Dendritic cell treated with granulocyte-macrophage colony-stimulating factor and Interleukin-4, amounts not matched to agents 40 ng/mL and 50 ng/mL, for 4 days (primary cell): ENCODE data around the gene EFS.

ENCODE experiments used
- H3K27ac Mint-ChIP-seq: one replicate; pipeline ENCODE4 v1.8.0; 2022; ENCODE audit warnings: mild to moderate bottlenecking, mixed read lengths
- H3K27me3 Mint-ChIP-seq: one replicate; pipeline ENCODE4 v1.8.0; 2022; ENCODE audit warnings: mild to moderate bottlenecking, mixed read lengths
- H3K36me3 Mint-ChIP-seq: one replicate; pipeline ENCODE4 v1.8.0; 2022; ENCODE audit warnings: low read depth, mixed read lengths
- H3K4me1 Mint-ChIP-seq: one replicate; pipeline ENCODE4 v1.8.0; 2022; ENCODE audit warnings: low read depth, mixed read lengths
- H3K4me3 Mint-ChIP-seq: one replicate; pipeline ENCODE4 v1.8.0; 2022; ENCODE audit warnings: mild to moderate bottlenecking, moderate library complexity, mixed read lengths
- H3K9me3 Mint-ChIP-seq: one replicate; pipeline ENCODE4 v1.8.0; 2022; ENCODE audit warnings: mixed read lengths
- intact Hi-C: fragments of 100-400 bp; cut with micrococcal nuclease; formaldehyde crosslinking; loops from one replicate; pipeline ENCODE4 v1.15.0; 2022

The EFS gene

GRCh38 chr14:23352506-23353432 lies 12.2 kb downstream of the EFS start, which contains the start of gene SLC22A17:
Gene SLC22A17 (minus strand): TSS chr14:23352887.
- Mint-ChIP-seq H3K36me3 (no peaks in the 10 kb centered on the region), H3K9me3 (no peaks in the 10 kb centered on the region), H3K4me3 (peak within 1 kb of the TSS; percentile 21), H3K27me3 (peaks cover 58% of the 10 kb centered on the region), H3K27ac (no peak within 1 kb of the TSS), H3K4me1 (no peaks in the 10 kb centered on the region)
- intact Hi-C loops, result no loop called here

DNA sequence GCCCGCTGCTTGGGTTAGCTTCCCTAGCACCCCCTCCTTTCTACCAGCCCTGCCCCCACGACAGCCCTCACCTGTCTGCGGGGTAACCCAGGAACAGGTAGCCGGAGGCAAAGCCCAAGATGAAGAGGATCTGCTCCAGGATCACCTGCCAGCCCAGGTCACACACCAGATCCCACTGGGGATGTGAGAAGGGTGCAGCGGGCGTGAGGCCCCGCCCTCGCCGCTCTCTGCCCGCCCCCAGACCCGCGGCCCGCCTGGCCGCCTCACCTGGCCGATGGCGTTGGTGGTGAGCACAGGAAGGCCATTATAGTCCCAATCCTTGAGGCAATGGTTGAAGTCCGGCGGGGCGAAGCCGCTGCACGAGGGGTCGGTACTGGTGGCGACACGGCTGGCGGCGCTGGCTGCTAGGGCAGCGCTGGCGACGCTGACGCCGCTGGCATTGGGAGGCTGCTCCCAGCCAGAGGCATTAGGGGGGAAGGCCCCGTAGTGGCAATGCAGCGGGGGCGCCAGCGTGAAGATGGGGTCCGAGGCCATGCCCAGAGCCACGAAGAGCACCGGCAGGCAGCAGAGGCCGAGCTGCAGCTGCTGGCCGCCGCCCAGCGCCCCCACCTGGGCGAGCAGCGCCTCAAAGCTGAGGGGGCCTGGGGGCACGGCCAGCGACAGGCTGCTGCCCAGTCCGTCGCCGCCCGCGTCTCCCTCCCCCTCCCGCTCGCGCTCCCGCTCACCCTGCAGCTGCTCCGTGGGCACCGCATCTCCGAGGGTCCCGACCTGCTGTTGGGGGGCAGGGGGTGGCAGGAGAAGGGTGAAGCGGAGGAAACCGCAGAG lies 13.1 kb downstream of the EFS start:
- peak overlapping the region; percentile 21 for H3K4me3 Mint-ChIP-seq
- peaks cover 58% of the 10 kb centered on the region for H3K27me3 Mint-ChIP-seq
- H3K36me3 Mint-ChIP-seq, result no peaks in the 10 kb centered on the region
- H3K9me3 Mint-ChIP-seq, result no peaks in the 10 kb centered on the region
- H3K4me1 Mint-ChIP-seq, result no peaks in the 10 kb centered on the region
- intact Hi-C loops, result no loop called here
- no peak overlapping the region for H3K27ac Mint-ChIP-seq

- intact Hi-C loops, result no loop called here
- Mint-ChIP-seq H3K9me3 (no peaks in the 10 kb centered on the region), H3K27ac (no peak overlapping the region), H3K4me1 (no peaks in the 10 kb centered on the region), H3K4me3 (no peak overlapping the region), H3K27me3 (peaks cover 46% of the 10 kb centered on the region), H3K36me3 (no peaks in the 10 kb centered on the region)
Observed at GRCh38 chr14:23349156-23349845, 15.7 kb downstream of the EFS start.

- Mint-ChIP-seq H3K27me3 (peaks cover 35% of the 10 kb centered on the region), H3K36me3 (no peaks in the 10 kb centered on the region), H3K9me3 (no peaks in the 10 kb centered on the region), H3K4me1 (no peaks in the 10 kb centered on the region), H3K4me3 (no peak overlapping the region), H3K27ac (no peak overlapping the region)
- intact Hi-C loops, result no loop called here
Observed at GRCh38 chr14:23348297-23348655, 16.7 kb downstream of the EFS start.

DNA sequence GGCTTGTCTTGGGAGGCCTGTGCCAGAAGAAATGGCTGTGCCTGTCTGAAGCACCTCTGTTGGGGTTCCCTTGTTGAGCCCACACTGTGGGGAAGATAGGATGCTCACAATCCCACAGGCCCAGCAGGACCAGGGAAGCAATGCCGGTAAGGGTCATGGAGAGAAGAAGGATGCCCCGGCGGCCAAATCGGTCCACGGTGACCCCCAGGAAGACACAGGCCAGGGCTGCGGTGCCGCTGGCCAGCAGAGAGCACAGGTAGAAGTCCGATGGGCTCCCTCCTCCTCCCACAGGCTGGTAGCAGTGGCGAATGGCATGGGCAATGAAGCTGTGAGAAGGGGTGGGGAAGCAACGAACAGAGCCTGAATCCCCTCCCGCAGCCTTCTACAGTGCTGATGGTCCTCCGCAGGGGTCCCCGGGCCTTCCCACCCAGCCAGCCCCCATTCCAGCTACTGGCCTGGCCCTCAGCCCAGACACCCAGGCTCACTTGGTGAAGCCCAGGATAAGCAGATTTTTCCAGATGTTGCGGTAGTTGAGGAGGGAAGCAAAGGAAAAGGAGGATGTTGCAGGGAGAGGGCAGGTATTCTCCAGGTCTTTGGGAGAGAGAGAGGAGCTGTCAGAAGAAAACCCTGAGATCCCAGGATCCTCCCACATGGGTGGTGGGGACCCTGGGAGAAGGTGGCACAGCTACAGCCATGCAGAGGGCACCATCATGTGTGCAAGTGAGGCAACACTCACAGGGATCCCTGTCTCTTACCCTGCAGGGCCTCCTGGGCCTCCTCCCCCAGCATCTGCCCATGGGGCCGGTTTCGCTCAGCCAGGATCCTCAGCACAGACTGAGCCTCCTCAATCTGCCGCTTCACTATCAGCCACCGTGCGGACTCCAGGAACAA lies 17.3 kb downstream of the EFS start:
- H3K4me1 Mint-ChIP-seq, result no peaks in the 10 kb centered on the region
- no peaks in the 10 kb centered on the region for H3K36me3 Mint-ChIP-seq
- intact Hi-C loops, result no loop called here
- H3K27ac Mint-ChIP-seq, result no peak overlapping the region
- no peak overlapping the region for H3K4me3 Mint-ChIP-seq
- H3K9me3 Mint-ChIP-seq, result no peaks in the 10 kb centered on the region
- peaks cover 29% of the 10 kb centered on the region for H3K27me3 Mint-ChIP-seq

GRCh38 chr14:23346693-23347405 lies 18.1 kb downstream of the EFS start:
- Mint-ChIP-seq H3K27me3 (peaks cover 28% of the 10 kb centered on the region), H3K27ac (no peak overlapping the region), H3K4me1 (no peaks in the 10 kb centered on the region), H3K9me3 (no peaks in the 10 kb centered on the region), H3K36me3 (no peaks in the 10 kb centered on the region), H3K4me3 (no peak overlapping the region)
- intact Hi-C loops, result no loop called here

DNA sequence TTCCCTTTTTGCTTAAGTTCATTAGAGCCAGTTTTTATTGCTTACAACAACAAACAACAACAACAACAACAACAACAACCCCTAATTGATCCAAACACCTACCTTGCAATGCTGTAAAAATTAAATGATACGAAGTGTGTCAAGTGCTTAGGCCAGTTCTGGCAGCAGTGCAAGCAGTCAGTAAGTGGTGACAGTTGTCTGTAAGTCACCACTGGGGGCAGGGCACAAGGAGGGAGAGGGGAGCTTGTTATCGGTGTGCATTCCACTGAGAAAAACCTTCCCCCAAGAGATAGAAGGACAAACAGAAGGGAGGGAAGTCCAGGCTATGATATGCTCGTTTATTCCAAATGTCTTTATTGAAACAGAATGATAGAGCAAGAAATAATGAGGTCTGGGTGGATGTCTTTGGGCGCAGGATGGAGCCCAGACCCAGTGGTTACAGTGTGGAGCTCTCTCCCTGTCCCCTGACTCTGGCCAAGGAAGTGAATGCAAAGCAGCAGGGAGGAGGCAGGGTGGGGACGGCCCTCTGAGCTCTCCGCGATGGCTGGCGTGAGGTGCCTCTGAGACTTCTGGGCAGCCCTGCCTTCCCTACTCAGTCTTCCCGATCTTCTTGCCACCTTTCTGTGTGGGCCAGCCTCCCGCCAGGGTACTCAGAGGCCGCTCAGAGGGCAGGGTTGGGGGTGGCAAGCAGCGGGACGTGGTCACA lies 18.8 kb downstream of the EFS start:
- intact Hi-C loops, result no loop called here
- no peak overlapping the region for H3K4me3 Mint-ChIP-seq
- H3K4me1 Mint-ChIP-seq, result no peaks in the 10 kb centered on the region
- peaks cover 23% of the 10 kb centered on the region for H3K27me3 Mint-ChIP-seq
- no peak overlapping the region for H3K27ac Mint-ChIP-seq
- no peaks in the 10 kb centered on the region for H3K36me3 Mint-ChIP-seq
- H3K9me3 Mint-ChIP-seq, result no peaks in the 10 kb centered on the region

GRCh38 chr14:23344481-23344880 lies 20.5 kb downstream of the EFS start:
- Mint-ChIP-seq H3K4me3 (no peak overlapping the region), H3K27ac (no peak overlapping the region), H3K27me3 (peaks cover 10% of the 10 kb centered on the region), H3K36me3 (no peaks in the 10 kb centered on the region), H3K9me3 (no peaks in the 10 kb centered on the region), H3K4me1 (no peaks in the 10 kb centered on the region)
- intact Hi-C loops, result no loop called here

DNA sequence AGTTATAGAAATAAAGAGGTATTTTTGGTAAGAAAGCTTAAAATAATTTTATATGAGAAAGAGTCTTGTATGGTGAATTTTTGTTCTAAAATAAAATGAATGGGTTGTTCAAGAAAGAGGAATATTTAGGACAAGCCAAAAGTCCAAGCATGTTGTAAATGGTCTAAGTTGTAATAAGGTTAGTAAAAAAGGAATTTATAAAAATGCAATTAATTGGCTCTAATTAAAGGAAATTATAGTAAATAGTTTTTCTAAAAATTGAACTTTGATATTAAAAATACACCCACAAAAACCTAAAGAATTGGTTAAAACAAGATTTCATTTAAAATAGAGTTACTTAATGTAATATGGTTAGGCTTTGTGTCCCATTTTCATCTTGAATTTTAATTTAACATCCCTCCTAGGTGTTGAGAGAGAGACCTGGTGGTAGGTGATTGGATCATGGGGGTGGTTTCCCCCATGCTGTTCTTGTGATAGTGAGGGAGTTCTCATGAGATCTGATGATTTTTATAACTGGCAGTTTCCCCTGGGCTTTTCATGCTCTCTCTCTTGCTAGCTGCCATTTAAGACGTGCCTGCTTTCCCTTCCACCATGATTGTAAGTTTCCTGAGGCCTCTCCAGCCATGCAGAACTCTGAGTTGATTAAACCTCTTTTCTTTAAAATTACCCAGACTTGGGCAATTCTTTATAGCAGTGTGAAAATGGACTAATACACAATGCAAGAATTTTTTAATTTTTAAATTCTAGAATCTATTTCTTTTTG lies 25.3 kb downstream of the EFS start:
- Mint-ChIP-seq H3K27me3 (peaks cover 13% of the 10 kb centered on the region), H3K4me3 (no peak overlapping the region), H3K36me3 (no peaks in the 10 kb centered on the region), H3K4me1 (no peaks in the 10 kb centered on the region), H3K27ac (no peak overlapping the region), H3K9me3 (no peaks in the 10 kb centered on the region)
- intact Hi-C loops, result no loop called here

DNA sequence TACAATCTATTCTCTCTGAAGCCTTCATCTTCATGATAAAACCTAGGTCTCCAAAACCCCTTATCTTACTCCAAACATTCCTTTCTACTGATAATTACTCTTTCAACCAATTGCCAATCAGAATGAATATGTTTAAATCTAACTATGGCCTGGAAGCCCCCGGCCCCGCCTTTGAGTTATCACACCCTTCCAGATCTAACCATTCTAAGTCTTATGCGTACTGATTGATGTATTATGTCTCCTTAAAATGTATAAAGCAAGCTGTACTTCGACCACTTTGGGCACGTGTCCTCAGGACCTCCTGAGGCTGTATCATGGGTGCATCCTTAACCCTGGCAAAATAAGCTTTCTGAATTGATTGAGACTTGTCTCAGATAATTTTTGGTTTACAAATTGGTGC lies 29.3 kb downstream of the EFS start:
- Mint-ChIP-seq H3K27ac (no peak overlapping the region), H3K27me3 (peaks cover 10% of the 10 kb centered on the region), H3K4me3 (no peak overlapping the region), H3K9me3 (no peaks in the 10 kb centered on the region), H3K4me1 (no peaks in the 10 kb centered on the region), H3K36me3 (no peaks in the 10 kb centered on the region)
- intact Hi-C loops, result no loop called here

- no peak overlapping the region for H3K4me3 Mint-ChIP-seq
- H3K27me3 Mint-ChIP-seq, result peaks cover 3% of the 10 kb centered on the region
- peaks cover 20% of the 10 kb centered on the region for H3K4me1 Mint-ChIP-seq
- no peaks in the 10 kb centered on the region for H3K9me3 Mint-ChIP-seq
- H3K27ac Mint-ChIP-seq, result no peak overlapping the region
- intact Hi-C loops, result loop anchor here (2.0 to 10.0 kb wide), 2 partner anchors 53 to 63 kb away; no protein-coding TSS in a partner anchor
- H3K36me3 Mint-ChIP-seq, result peaks cover 33% of the 10 kb centered on the region
Observed at GRCh38 chr14:23327947-23328744, 36.8 kb downstream of the EFS start.
